NOMO-1 treated with dmso at 0.1 percent for 144 hours (cell line): ENCODE measurements around the gene OR13J1.
A peak's percentile ranks its signal among the peaks of the same experiment; 100 is the strongest.
"Not testable (repeated sequence)": the region's sequence is repeated elsewhere in the genome, so short reads cannot be mapped to it uniquely, and the experiment has no call there.

Experiments used
- DNase-seq: peaks from one replicate; lab custom pipeline; 2025; ENCODE audit not compliant: unreplicated experiment; lab: John Stamatoyannopoulos, UW

Gene OR13J1

DNA sequence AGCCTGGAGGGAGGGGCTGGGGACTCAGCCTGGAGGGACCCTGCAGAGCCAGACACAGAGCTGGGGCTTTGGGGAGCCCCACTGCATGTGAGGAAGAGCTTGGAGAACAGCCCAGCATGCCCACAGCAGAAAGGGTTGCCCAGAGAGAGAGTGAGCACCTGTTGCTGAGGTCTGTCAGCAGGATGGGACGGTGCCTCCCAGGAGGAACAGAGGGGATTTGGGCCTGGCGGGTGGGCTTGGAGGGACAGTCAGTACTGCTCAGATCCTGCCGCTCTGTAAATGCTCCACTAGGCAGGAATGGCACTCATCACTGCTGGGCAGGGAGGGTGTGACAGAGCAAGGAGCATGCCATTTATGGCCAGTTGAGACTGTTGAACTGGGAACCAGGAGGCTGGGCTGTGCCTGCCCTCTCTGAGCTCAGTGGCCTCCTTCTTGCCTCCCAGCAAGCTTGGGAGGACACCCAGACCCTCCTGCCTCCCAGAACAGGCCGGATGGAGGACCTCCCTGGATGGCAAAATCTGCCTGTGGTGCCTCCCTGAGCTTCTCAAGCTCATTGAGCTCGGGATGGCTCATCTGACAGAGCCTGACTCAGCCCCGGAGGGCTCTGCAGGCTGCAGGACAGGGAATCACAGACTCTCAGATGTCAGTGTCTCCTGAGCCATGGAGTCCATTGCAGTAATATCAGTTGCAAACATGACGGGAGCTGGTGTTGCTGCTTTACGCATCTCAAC, 35.0 kb upstream of the OR13J1 start:
- DNase-seq, result no peak

DNA sequence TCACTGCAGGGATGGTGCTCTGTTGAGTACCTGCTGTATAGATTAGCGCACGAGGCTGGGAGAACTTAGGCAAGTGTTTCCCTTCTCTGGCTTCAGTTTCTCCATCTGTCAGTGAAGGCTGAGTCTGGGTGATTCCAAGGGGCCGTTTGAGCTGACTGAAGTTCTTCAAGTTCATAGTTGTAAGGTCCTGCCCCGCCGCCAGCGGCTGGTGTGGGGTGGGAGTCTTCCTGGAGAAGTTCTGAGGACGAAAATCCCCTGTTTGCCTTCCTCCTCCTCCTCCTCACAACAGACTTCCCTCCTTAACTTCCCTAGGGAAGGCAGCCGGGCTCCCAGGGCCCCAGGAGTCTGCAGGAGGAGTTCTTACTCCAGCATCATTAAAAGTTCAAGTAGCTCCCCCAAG, 34.1 kb upstream of the OR13J1 start:
- no peak for DNase-seq

DNA sequence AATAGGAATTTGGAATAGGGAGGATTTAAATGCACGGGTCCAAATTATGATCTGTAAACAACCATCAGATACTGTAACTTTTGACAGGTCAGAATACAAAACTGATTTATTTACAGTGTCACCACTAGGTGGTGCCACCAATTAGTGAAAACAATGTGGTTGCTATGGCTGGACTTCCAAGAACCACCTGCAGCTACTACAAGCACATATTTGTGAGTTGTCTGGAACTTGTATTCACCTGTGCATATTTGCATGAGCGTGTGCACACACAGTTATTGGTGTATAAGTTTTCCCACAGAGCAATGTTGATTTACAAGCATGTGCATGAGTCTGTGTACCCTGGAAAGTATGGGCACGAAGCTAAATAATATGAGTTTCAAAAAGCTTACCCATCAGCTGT, 32.8 kb upstream of the OR13J1 start:
- peak; percentile 19 for DNase-seq

DNA sequence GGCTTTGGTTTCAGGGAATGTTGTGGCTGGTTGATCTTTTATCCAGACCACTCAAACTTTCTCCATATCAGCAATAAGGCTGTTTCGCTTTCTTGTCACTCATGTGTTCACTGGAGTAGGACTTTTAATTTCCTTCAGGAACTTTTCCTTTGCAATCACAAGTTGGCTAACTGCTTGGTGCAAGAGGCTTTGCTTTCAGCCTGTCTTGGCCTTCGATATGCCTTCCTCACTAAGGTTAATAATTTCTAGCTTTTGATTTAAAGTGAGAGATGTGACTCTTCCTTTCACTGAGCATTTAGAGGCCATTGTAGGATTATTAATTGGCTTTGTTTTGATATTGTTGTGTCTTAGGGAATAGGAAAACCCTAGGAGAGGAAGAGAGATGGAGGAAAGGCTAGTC, 28.8 kb upstream of the OR13J1 start:
- DNase-seq, result no peak

DNA sequence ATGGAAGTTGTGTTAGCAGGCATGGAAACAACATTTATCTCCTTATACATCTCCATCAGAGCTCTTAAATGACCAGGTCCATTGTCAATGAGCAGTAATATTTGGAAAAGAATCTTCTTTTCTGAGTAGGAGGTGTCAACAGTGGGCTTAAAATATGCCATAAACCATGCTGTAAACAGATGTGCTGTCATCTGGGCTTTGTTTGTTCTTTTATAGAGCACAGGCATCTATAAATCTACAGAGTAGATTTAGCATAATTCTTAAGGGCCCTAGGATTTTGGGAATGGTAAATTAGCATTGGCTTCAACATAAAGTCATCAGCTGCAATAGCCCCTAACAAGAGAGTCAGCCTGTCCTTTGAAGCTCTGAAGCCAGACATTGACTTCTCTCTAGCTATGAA, 28.1 kb upstream of the OR13J1 start:
- no peak for DNase-seq

DNA sequence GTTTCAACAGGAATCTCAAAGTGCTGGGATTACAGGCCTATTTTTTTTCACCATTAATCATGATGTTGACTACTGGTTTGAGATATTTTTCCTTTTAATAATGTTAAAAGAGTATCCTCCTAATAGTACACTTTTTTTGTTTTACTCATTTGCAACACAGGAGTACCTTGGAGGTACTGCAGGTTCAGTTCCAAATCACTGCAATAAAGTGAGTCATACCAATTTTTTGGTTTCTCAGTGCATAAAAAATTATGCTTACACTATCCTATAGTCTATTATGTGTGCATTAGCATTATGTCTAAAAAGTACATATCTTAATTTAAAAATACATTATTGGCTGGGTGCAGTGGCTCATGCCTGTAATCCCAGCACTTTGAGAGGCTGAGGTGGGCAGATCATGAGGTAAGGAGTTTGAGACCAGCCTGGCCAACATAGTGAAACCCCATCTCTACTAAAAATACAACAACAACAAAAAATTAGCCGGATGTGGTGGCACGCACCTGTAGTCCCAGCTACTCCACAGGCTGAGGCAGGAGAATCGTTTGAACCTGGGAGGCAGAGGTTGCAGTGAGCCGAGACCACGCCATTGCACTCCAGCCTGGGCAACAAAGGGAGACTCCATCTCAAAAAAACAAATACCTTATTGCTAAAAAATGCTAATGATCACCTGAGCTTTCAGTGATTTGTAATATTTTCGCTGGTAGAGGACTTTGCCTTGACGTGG, 27.3 kb upstream of the OR13J1 start:
- DNase-seq, result not testable (repeated sequence)

DNA sequence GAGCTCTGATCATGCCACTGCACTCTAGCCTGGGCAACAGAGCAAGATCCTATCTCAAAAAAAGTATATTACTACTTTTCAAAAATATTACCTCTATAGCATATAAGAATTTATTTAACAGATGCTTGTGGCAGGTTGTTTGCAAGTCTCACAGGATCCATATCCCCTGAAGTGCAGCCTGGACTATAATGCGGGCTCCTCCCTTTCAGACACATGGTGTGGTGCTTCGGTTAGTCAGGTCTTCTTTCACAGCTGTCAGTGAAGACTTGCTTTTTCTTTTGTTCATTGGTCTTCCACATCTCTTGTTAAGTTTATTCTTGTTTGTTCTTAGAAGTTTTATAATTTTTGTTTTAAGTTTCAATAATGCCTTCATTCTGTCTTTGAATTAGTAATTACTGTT, 26.4 kb upstream of the OR13J1 start:
- no peak for DNase-seq

DNA sequence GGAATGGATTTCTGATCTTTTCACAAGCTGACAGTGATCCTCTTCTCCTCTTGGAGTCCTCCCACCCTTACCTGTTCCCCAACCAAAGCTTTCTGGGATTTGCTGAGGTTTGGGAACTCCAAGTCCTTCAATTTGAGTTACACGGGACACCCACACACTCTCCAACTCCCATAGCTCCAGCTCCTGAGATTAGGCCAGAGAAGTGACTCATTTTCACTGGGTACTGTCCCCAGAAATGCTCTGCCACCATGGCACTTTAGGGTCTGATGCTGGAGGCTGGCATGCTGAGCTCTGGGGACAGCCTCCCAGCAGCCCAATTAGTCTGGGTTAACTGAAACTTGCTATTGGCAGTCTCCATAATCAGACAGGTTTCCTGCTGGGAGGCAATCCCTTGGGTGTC, 21.9 kb upstream of the OR13J1 start:
- no peak for DNase-seq

DNA sequence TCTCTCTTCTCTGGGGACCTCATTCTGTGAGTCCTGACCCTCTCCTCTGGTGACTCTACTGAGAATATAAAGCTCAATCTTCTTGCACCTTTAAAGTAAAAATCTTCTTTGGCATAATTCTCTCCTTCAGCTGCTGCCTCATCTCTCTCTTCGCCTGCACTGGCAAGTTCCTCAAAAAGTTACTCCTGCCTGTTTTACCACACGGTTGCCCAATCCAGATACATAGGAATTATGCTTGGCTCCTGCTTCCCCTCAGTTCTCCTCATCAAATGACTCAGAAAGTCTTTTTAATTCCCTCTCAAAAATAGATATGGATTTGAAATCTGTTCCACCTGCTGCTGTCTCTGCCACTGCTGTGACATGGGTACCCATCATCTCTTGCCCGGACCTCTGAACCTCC, 21.4 kb upstream of the OR13J1 start:
- peak; percentile 58 for DNase-seq

DNA sequence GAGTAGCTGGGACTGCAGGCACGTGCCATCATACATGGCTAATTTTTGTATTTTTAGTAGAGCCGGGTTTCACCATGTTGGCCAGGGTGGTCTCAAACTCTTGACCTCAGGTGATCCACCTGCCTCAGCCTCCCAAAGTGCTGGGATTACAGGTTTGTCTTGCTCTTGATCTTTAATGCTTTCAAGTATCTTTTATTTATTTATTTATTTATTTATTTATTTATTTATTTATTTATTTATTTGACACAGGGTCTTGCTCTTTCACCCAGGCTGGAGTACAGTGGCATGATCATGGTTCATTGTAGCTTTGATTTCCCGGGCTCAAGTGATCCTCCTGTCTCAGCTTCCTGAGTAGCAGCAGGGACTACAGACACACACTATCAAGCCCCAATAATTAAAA, 14.7 kb upstream of the OR13J1 start:
- DNase-seq, result not testable (repeated sequence)

DNA sequence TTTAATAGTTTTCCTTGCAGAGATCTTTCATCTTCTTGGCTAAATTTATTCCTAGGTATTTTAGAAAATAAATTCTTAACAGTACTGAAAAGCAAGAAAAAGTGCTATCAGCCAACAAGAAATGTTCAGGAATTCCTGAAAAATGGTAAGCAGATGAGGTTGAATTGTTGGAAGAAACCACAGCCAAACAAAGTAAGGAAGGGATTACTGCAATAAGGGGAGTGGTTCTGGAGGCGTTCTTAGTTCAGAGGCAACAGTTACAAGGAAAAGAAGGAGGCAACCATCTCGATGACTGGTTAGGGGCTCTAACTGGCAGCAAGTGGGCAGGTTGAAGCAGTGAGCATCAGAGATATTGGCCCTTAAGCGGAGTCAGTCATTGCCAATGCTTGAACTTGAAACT, 12.8 kb upstream of the OR13J1 start:
- no peak for DNase-seq

DNA sequence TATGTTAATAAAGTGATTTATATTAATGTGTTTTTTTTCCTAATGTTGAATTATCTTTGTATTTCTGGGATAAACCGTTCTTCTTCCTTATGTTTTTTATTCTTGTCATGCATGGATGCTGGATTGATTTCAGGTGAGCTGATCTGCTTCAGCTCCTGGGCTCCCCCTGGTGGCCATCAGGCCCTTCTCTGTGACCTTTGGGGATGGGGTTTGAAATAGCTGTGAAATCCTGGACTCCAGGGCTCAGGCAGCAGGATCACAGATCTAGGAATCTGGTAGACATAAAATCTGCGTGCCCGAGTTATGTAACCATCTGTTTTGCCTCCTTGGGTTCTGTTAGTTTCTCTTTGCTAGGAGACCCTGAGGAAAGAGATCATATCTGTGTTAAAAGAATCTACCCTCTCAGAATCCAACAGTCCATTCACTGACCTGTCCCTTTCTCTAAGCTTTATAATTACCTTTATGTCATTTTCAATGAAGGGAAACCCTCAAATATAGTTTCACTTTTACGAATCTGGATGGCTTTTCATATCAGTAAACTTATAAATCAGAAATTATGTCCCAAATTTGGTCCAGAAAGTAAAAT, 12.2 kb upstream of the OR13J1 start:
- DNase-seq, result peak; percentile 16

DNA sequence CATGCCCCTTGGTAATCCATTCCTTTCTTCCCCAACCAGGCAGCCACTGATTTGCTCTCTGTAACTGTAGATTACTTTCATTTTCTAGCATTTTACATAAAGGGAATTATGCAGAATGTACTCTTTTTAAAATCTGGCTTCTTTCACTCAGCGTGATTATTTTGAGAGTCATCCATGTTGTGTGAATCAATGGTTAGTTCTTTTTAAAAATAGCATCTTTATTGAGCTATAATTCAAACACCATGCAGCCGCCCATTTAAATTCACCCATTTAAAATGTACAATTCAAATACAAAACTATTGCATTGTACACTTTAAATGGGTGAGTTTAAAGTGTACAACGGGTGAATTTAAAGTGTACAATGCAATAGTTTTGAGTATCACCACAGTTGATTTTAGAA, 2.3 kb upstream of the OR13J1 start:
- no peak for DNase-seq

DNA sequence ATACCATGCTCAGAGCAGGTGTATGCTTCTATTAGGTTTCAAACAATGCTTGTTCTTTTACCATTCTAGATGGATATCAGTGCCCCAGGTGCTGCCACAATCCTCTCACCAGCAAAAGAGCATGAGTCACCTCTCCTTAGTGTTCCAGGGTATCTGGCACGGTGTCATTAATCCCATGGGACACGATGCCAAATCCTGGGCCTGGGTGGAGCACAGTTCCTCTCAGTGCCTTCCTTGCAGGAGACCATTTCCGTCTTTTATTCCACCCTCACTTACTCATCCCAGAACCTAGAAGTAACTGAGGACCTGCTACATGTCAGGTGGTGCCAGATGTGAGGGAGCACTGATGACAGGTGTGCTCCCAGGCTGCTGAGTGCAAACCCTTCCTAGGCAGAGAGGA, 1.3 kb upstream of the OR13J1 start:
- DNase-seq, result no peak

DNA sequence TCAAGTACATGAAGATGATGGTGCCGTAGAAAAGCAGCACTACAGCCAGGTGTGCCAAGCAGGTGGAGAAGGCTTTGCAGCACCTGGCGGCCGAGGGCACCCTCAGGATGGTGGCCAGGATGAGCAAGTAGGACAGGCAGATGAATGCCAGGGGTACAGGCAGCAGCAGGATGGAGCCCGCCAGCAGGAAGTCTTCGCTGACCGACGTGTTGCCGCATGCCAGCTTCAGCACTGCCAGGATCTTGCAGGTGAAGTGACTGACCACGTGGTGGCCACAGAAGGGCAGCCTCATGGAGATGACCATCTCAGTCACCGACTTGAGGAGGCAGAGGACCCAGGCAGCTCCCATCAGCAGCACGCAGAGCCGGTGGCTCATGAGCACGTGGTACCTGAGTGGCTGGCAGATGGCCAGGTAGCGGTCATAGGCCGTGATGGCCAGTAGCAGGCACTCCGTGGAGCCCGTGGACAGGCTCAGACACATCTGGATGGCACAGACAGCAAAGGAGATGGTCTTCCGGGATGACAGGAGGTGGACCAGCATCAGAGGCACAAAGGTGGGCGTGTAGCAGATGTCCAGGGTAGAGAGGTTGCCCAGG, 482 bp downstream of the OR13J1 start:
- no peak for DNase-seq

DNA sequence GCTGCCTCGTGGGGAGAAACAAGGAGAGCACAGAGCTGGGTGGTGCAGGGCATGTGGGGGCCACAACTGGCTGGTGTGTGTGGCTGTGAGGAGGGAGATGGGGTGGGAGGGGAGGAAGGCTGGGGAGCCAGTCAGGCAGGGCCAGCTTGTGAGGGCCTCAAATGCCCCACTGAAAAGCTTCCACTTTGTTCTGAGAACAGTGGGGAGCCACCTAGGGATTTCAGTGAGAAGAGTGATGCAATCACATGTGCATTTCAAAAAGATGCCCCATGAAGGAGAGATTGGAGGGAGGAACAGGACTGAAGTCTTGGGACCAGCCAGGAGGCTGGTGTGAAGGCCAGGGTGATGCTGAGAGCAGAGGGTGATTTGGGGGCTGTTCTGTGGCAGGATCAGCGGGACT, 1.3 kb downstream of the OR13J1 start:
- no peak for DNase-seq

DNA sequence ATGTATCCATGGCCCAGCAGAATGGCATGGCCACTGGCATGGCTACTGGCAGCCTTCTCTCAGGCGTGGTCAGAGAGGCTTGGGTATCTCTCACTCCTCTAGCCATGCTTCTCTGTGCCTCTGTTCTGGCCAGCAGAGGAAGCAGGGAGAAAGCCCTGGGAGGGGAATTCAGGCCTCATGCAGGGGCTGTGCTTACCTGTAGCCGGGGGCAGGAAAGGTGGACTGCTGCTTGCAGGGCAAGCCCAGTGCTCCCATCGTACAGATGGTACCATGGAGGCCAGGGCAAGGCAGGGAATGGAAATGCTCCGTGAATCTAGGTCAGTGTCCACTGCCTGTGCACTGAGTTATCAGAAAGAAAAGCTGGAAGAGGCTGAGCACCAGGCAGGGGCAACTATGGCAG, 2.7 kb downstream of the OR13J1 start:
- DNase-seq, result no peak

DNA sequence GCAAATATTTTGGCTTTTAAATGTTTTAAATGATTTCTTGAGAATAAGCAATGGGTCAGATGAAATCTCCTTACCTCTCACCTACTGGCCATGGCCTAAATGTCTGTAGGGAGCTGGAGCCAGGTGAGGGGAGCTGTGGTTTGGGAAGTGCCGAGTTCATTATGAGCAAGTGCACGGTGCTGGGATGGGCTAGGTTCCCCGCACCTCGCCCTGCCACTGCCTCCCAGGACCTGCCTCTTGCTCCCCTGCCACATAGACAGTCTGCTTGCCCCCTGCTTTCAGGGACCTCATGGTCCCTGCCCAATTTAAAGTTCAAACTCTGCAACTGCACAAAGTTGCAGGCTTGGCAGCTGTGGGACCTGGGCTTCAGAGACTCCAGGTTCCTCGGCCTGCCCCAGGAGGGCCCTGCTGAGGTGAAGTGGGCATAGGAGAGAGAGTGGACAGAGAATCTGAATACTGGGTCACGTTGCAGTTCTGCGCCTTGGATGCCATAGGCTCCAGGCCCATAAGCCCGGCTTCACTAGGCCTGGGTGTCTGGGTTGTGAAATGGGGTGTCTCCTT, 5.4 kb downstream of the OR13J1 start:
- no peak for DNase-seq

DNA sequence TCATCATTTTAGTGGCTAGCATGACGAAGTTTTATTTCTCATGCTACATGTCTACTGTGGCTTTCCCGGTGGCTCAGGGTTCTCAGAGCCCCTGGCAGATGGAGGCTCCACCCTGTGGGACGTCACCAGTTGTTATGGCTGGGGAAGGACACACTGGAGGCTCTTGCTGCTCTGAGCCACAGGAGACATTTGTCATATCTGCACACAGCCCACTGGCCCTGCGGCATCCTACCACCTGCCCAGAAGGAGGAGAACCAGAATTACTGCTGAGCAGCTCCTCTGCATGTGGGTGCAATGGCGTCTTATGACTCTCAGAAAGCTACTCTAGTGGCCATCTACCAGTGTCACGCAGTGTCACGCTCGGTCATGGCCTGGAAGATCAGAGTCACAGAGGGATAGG, 6.6 kb downstream of the OR13J1 start:
- no peak for DNase-seq

DNA sequence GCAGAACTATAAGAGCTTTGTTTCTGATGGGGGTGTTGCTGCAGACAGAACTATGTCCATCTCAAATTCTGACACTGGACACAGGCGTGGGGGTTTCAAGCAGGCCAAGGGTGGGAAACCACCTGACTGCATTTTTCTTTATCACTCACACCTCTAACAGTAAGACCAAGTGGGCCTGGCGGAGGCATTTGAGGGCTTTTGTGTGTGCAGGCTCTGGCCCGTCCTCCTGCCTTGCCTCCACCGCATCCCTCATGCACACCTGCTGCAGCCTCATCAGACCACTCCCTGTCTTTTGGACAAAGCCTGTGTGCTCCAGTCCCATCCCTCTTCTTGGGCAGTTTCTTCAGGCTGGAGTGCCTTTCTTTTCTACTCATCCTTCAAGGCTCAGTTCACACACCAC, 7.9 kb downstream of the OR13J1 start:
- no peak for DNase-seq

DNA sequence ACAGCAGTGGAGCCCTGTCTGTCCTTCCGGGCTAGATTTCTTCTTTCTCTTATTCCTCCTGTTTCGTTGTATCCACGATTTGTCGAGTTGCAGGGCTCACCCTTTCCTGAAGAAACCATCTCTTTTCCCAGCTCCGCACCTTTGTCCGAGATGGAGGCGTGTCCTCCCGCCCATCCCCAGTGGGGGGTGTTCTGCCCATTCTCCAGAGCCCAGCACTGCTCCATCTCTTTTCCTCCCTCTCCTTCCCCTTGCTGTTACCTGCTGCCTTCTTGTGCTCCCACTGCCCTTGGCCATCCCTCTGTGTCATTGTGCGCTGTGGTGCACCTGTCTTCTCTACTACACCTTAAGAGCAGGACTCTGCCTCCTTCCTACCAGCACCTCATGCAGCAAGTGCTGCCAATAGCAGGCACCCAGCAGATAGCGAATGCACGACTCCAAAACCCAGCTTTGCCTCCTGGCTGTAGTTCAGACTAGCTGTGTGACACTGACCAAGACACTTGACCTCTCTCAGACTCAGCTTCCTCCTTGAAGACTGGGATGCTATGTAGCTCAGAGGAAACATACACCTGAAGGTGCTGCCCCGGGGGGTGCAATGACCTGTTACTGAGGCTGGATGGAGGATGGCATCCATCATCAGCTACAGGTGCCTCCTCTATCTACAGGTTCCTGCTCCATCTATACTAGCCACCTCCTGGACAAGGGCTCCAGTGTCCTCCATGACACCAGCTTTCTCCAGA, 8.9 kb downstream of the OR13J1 start:
- no peak for DNase-seq
